NB4 (cell line): Measurements from ENCODE around the gene RUFY4.

Experiments used
- POLR2A ChIP-seq: IDR thresholded peaks from 2 replicates; pipeline ENCODE4 v1.6.1; 2011; ENCODE audit warnings: mild to moderate bottlenecking; ENCODE audit not compliant: insufficient read length; ENCODE audit errors: extremely low read depth
- TF ChIP-seq, protein P1 (sequence below): IDR thresholded peaks from one replicate; pipeline ENCODE4 v1.5.1; 2012; ENCODE audit warnings: low read depth, low read length

DNA sequence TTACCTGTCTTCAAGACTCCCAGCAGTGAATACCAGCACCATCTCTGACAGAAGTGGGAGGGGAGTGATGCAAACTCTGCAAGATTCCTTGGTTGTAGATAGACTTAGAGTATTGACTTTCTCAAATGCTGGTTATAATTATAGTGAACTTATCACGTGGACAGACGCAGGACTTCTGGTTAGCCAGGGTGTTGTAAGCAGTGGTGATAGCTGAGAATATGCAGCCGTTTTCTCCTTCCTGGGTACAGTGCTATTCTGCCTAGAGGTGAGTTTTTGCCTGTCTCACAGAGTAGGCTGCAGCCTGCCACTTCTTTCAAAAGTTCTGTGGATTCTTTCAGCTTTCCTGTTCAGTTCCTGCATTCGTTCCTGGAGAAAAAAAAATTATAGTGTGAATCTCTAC, 56.0 kb downstream of the RUFY4 start:
- TF ChIP-seq POLR2A, result no peak
- TF ChIP-seq, protein P1, sequence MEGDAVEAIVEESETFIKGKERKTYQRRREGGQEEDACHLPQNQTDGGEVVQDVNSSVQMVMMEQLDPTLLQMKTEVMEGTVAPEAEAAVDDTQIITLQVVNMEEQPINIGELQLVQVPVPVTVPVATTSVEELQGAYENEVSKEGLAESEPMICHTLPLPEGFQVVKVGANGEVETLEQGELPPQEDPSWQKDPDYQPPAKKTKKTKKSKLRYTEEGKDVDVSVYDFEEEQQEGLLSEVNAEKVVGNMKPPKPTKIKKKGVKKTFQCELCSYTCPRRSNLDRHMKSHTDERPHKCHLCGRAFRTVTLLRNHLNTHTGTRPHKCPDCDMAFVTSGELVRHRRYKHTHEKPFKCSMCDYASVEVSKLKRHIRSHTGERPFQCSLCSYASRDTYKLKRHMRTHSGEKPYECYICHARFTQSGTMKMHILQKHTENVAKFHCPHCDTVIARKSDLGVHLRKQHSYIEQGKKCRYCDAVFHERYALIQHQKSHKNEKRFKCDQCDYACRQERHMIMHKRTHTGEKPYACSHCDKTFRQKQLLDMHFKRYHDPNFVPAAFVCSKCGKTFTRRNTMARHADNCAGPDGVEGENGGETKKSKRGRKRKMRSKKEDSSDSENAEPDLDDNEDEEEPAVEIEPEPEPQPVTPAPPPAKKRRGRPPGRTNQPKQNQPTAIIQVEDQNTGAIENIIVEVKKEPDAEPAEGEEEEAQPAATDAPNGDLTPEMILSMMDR, result no peak
